HG03103 (cell line): ENCODE measurements around the gene C19orf53.
A peak's percentile ranks its signal among the peaks of the same experiment; 100 is the strongest.
"Not testable (repeated sequence)": the region's sequence is repeated elsewhere in the genome, so short reads cannot be mapped to it uniquely, and the experiment has no call there.

ENCODE experiments used
- ATAC-seq: cut with Tn5 transposase; IDR thresholded peaks from one replicate; pipeline ENCODE4 v1.9.1; 2021; ENCODE audit warnings: low read depth; ENCODE audit not compliant: unreplicated experiment

Gene C19orf53

GRCh38 chr19:13763265-13763664 lies 11.0 kb upstream of the C19orf53 start:
- no peak for ATAC-seq

- no peak for ATAC-seq
These were observed 10.0 kb upstream of the C19orf53 start, which contains the start of gene MRI1 for GRCh38 chr19:13764101-13764807. MRI1 (plus strand) TSS chr19:13764522; CDS start chr19:13764589, 67 bp downstream.

- ATAC-seq: no peak
These were observed 9.3 kb upstream of the C19orf53 start for GRCh38 chr19:13764821-13765394.

GRCh38 chr19:13765395-13766094 lies 8.7 kb upstream of the C19orf53 start:
- no peak for ATAC-seq

- ATAC-seq: no peak
These were observed 8.2 kb upstream of the C19orf53 start for GRCh38 chr19:13766095-13766481.

GRCh38 chr19:13768510-13768909 lies 5.7 kb upstream of the C19orf53 start:
- ATAC-seq: no peak

- no peak for ATAC-seq
These were observed 4.1 kb upstream of the C19orf53 start for GRCh38 chr19:13770013-13770635.

GRCh38 chr19:13778398-13778797 lies 4.1 kb downstream of the C19orf53 start:
- no peak for ATAC-seq

- no peak for ATAC-seq
These were observed 4.6 kb downstream of the C19orf53 start for GRCh38 chr19:13778847-13779246.

GRCh38 chr19:13779794-13780193 lies 5.5 kb downstream of the C19orf53 start:
- not testable (repeated sequence) for ATAC-seq

GRCh38 chr19:13781547-13781946 lies 7.3 kb downstream of the C19orf53 start:
- ATAC-seq: no peak

- no peak for ATAC-seq
These were observed 8.3 kb downstream of the C19orf53 start for GRCh38 chr19:13782537-13782936.

GRCh38 chr19:13783565-13784500 lies 9.6 kb downstream of the C19orf53 start:
- no peak for ATAC-seq

GRCh38 chr19:13784731-13785452 lies 10.6 kb downstream of the C19orf53 start:
- ATAC-seq: no peak

- ATAC-seq: no peak
These were observed 14.7 kb downstream of the C19orf53 start for GRCh38 chr19:13788991-13789390.

- no peak for ATAC-seq
These were observed 16.1 kb downstream of the C19orf53 start for GRCh38 chr19:13790354-13790753.

- not testable (repeated sequence) for ATAC-seq
These were observed 19.1 kb downstream of the C19orf53 start for GRCh38 chr19:13793317-13793716.

GRCh38 chr19:13794398-13794756 lies 20.1 kb downstream of the C19orf53 start:
- no peak for ATAC-seq

GRCh38 chr19:13794757-13795589 lies 20.7 kb downstream of the C19orf53 start, which contains the start of gene ZSWIM4:
ZSWIM4 (plus strand) TSS chr19:13795443; CDS start chr19:13795649, 206 bp downstream.
- peak; percentile 95 for ATAC-seq
